Astrocyte (in vitro differentiated cells and primary cell): Measurements from ENCODE around the gene KCTD11. TPM values are rescaled to one million over a fixed set of nuclear protein-coding genes. Genes with fewer than 3 reads are reported as not detected.

Experiments used
- DNase-seq: peaks from one replicate; pipeline ENCODE4 v3.0.0-alpha.2; 2010; ENCODE audit warnings: low read depth
- FAIRE-seq: peaks from 2 replicates; lab custom pipeline; 2011; peaks lifted over from hg19 to GRCh38; lab: Jason Lieb, UNC
- H2AFZ ChIP-seq: 2 replicates; pipeline ENCODE4 v1.6.0; 2012; ENCODE audit warnings: low read depth, low read length, inconsistent platforms
- H3K27ac ChIP-seq: 2 replicates; pipeline ENCODE4 v1.5.1; 2011; ENCODE audit warnings: low read depth, low read length, inconsistent platforms
- H3K27me3 ChIP-seq: 2 replicates; pipeline ENCODE4 v1.6.0; 2011; ENCODE audit warnings: low read length, inconsistent platforms; ENCODE audit not compliant: insufficient read depth
- H3K36me3 ChIP-seq: 2 replicates; pipeline ENCODE4 v1.5.1; 2011; ENCODE audit warnings: low read length, inconsistent platforms; ENCODE audit not compliant: insufficient read depth
- H3K4me1 ChIP-seq: 2 replicates; pipeline ENCODE4 v1.5.1; 2011; ENCODE audit warnings: low read length, inconsistent platforms; ENCODE audit not compliant: insufficient read depth
- H3K4me2 ChIP-seq: 2 replicates; pipeline ENCODE4 v1.6.0; 2012; ENCODE audit warnings: low read length, inconsistent platforms
- H3K4me3 ChIP-seq: 2 replicates; pipeline ENCODE4 v1.5.1; 2011; ENCODE audit warnings: low read depth, mild to moderate bottlenecking, low read length, inconsistent platforms; ENCODE audit not compliant: insufficient read depth
- H3K79me2 ChIP-seq: 2 replicates; pipeline ENCODE4 v1.6.0; 2012; ENCODE audit warnings: mild to moderate bottlenecking, low read length, inconsistent platforms; ENCODE audit not compliant: insufficient read depth
- H3K9ac ChIP-seq: 2 replicates; pipeline ENCODE4 v1.6.0; 2012; ENCODE audit warnings: mild to moderate bottlenecking, low read length, inconsistent platforms
- H3K9me3 ChIP-seq: 2 replicates; pipeline ENCODE4 v1.5.1; 2012; ENCODE audit warnings: low read depth, mild to moderate bottlenecking, low read length, inconsistent platforms; ENCODE audit not compliant: insufficient read depth
- H4K20me1 ChIP-seq: 2 replicates; pipeline ENCODE4 v1.6.0; 2012; ENCODE audit warnings: low read length, inconsistent platforms; ENCODE audit not compliant: insufficient read depth
- H3K27ac Mint-ChIP-seq: one replicate; pipeline ENCODE4 v1.8.0; 2021; ENCODE audit warnings: mild to moderate bottlenecking, mixed read lengths; ENCODE audit not compliant: unreplicated experiment
- H3K27me3 Mint-ChIP-seq: one replicate; pipeline ENCODE4 v1.8.0; 2021; ENCODE audit warnings: low read depth, mixed read lengths; ENCODE audit not compliant: unreplicated experiment
- H3K36me3 Mint-ChIP-seq: one replicate; pipeline ENCODE4 v1.8.0; 2021; ENCODE audit warnings: low read depth, mixed read lengths; ENCODE audit not compliant: unreplicated experiment
- H3K4me1 Mint-ChIP-seq: one replicate; pipeline ENCODE4 v1.8.0; 2021; ENCODE audit warnings: low read depth, mixed read lengths; ENCODE audit not compliant: unreplicated experiment
- H3K4me3 Mint-ChIP-seq: one replicate; pipeline ENCODE4 v1.8.0; 2021; ENCODE audit warnings: mild to moderate bottlenecking, moderate library complexity, mixed read lengths; ENCODE audit not compliant: unreplicated experiment
- H3K9me3 Mint-ChIP-seq: one replicate; pipeline ENCODE4 v1.8.0; 2021; ENCODE audit warnings: mild to moderate bottlenecking, mixed read lengths; ENCODE audit not compliant: unreplicated experiment
- CTCF ChIP-seq: IDR thresholded peaks from 2 replicates; pipeline ENCODE4 v1.5.1; 2011; ENCODE audit warnings: low read depth, mild to moderate bottlenecking, inconsistent platforms, low read length, moderate library complexity; ENCODE audit not compliant: insufficient read depth
- EZH2 ChIP-seq: IDR thresholded peaks from 2 replicates; pipeline ENCODE4 v1.6.1; 2012; ENCODE audit warnings: mild to moderate bottlenecking, low read length, inconsistent platforms; ENCODE audit not compliant: insufficient read depth
- total RNA-seq: library from RNA; stranded (reverse); gene quantifications from 2 replicates; pipeline ENCODE4 v1.2.1, GENCODE V29; 2021

Gene KCTD11
- total RNA-seq, 1 donor from 2014 or later = 31.6 TPM

DNA sequence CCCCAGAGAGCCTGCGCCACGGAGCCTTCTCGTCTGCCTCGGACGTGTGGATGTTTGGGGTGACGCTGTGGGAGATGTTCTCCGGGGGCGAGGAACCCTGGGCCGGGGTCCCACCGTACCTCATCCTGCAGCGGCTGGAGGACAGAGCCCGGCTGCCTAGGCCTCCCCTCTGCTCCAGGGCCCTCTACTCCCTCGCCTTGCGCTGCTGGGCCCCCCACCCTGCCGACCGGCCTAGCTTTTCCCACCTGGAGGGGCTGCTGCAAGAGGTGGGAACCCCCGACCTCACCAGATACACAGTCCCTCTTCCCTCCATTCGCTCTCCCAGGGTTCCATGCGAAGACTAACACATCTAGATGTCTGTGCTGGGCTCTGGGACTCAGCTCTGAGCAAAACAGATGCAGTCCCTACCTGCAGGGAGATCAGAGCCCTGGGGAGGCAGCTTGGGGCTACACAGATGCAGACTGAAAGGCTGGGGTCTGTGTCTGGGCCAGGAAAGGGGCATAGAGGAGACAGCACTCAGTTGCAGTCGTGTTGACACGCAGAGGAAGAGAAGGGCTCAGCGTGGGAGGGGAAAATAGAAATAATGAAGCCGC is 32.6 kb downstream of the KCTD11 start:
- Histone ChIP-seq H3K4me2 (peak overlapping the region; percentile 93), H4K20me1 (peaks cover 15% of the 10 kb centered on the region), H3K27me3 (peaks cover 39% of the 10 kb centered on the region), H3K4me1 (peaks cover 19% of the 10 kb centered on the region), H3K4me3 (peak overlapping the region; percentile 57), H3K9ac (peak overlapping the region; percentile 50), H3K79me2 (no peaks in the 10 kb centered on the region), H2AFZ (peak overlapping the region; percentile 69), H3K27ac (no peak overlapping the region), H3K9me3 (peaks cover 2% of the 10 kb centered on the region), H3K36me3 (peaks cover 8% of the 10 kb centered on the region)
- no peaks in the 10 kb centered on the region for H3K4me1 Mint-ChIP-seq
- FAIRE-seq (no peak), DNase-seq (no peak)
- no peak overlapping the region for H3K27ac Mint-ChIP-seq
- H3K27me3 Mint-ChIP-seq = peaks cover 24% of the 10 kb centered on the region
- H3K36me3 Mint-ChIP-seq = peaks cover 9% of the 10 kb centered on the region
- no peak overlapping the region for H3K4me3 Mint-ChIP-seq
- TF ChIP-seq EZH2 (no peak), CTCF (no peak)
- peaks cover 7% of the 10 kb centered on the region for H3K9me3 Mint-ChIP-seq

DNA sequence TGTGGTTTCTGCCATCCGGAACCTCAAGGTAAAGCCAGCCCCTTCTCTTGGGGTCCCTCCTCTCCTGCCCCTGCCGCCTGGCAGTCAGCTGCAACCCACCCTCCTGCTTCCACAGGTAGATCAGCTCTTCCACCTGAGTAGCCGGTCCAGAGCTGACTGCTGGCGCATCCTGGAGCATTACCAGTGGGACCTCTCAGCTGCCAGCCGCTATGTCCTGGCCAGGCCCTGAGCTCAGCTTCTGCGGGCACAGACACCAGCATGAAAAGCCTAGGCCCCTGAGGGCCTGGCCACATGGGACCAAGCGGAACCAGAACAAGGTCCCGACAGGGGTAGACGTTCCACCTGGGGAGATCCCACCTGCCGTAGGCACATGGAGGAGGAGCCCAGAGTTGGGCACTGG is 36.9 kb downstream of the KCTD11 start:
- Mint-ChIP-seq H3K4me3 (no peak overlapping the region), H3K27me3 (no peaks in the 10 kb centered on the region), H3K4me1 (peaks cover 4% of the 10 kb centered on the region), H3K9me3 (peaks cover 2% of the 10 kb centered on the region), H3K27ac (no peak overlapping the region), H3K36me3 (peaks cover 23% of the 10 kb centered on the region)
- no peaks in the 10 kb centered on the region for H3K9me3 ChIP-seq
- H3K9ac ChIP-seq = no peak overlapping the region
- H4K20me1 ChIP-seq = peaks cover 41% of the 10 kb centered on the region
- no peak overlapping the region for H3K27ac ChIP-seq
- no peak overlapping the region for H2AFZ ChIP-seq
- no peak overlapping the region for H3K4me3 ChIP-seq
- no peak overlapping the region for H3K4me2 ChIP-seq
- peaks cover 3% of the 10 kb centered on the region for H3K27me3 ChIP-seq
- peaks cover 13% of the 10 kb centered on the region for H3K4me1 ChIP-seq
- peaks cover 25% of the 10 kb centered on the region for H3K36me3 ChIP-seq
- peaks cover 19% of the 10 kb centered on the region for H3K79me2 ChIP-seq
- no peak for FAIRE-seq
- DNase-seq = no peak
- TF ChIP-seq CTCF (no peak), EZH2 (no peak)
